Heart right ventricle (tissue), 16 donors: ENCODE data around the gene FADD. TPM values are rescaled to one million over a fixed set of nuclear protein-coding genes. Genes with fewer than 3 reads are reported as not detected.
"Not testable (repeated sequence)": the region's sequence is repeated elsewhere in the genome, so short reads cannot be mapped to it uniquely, and the experiment has no call there.

Source experiments
- ATAC-seq, 8 donors: fragments of 200-7000 bp; cut with Tn5 transposase; one replicate each; pipeline ENCODE4 v1.9.1; 2020; ENCODE audit warnings: mild to moderate bottlenecking in 8 of 8, moderate library complexity in 8 of 8, moderate number of reproducible peaks in 1 of 8
- DNase-seq, 2 donors: peaks; one replicate each; pipeline ENCODE4 v3.0.0-alpha.2; 2020
- H3K27ac ChIP-seq, 10 donors: fragments of 200-600 bp; sonication (generic) in 2 of 10; one replicate each; pipeline versions ENCODE4 v1.5.0 to v1.8.0; 2020 to 2022; ENCODE audit warnings: mild to moderate bottlenecking in 3 of 10
- H3K27me3 ChIP-seq, 7 donors: fragments of 200-600 bp; one replicate each; pipeline ENCODE4 v1.8.0; 2021 to 2022; ENCODE audit warnings: mild to moderate bottlenecking in 2 of 7
- H3K36me3 ChIP-seq, 9 donors: fragments of 200-600 bp; sonication (generic) in 1 of 9; one replicate each; pipeline versions ENCODE4 v1.5.0 to v1.8.0; 2020 to 2022; ENCODE audit warnings: mild to moderate bottlenecking in 2 of 9
- H3K4me1 ChIP-seq, 9 donors: fragments of 200-600 bp; sonication (generic) in 1 of 9; one replicate each; pipeline versions ENCODE4 v1.5.0 to v1.8.0; 2020 to 2022; ENCODE audit warnings: mild to moderate bottlenecking in 4 of 9
- H3K4me3 ChIP-seq, 10 donors: fragments of 200-600 bp; sonication (generic) in 2 of 10; one replicate each; pipeline versions ENCODE4 v1.5.0 to v1.8.0; 2020 to 2022; ENCODE audit warnings: mild to moderate bottlenecking in 7 of 10, moderate library complexity in 2 of 10
- H3K9me3 ChIP-seq, 11 donors: fragments of 200-600 bp in 10 of 11; sonication (generic) in 2 of 11; one replicate each; pipeline versions ENCODE4 v1.5.0 to v1.8.0; 2013 to 2022; ENCODE audit warnings: mild to moderate bottlenecking in 2 of 11, control low read depth in 1 of 11, moderate library complexity in 1 of 11
- WGBS, 2 donors: extraction: QIAGEN DNeasy Blood & Tissue Kit; methylation state at CpG; one replicate each; pipeline ENCODE4 v1.1.7; 2013; ENCODE audit warnings: inconsistent platforms in 1 of 2; 5-methylcytosine and 5-hydroxymethylcytosine counted together
- intact Hi-C, 10 donors: fragments of 100-400 bp; cut with DNase I; formaldehyde crosslinking; loops; one replicate each; pipeline versions ENCODE4 v1.11.1 to v1.14.2; 2022
- polyA plus RNA-seq, 2 donors: library from polyadenylated mRNA; stranded (reverse); fragments of 200-250 nt; gene quantifications; one replicate each; pipeline ENCODE4 v1.2.3, GENCODE V29; 2013
- total RNA-seq, 10 donors: library from RNA; stranded (reverse); fragmentation: NEBNext Ultra II Directional in 3 of 10; extraction: Animal tissue kit (Norgen Biotek cat#: 25700) in 3 of 10; gene quantifications; one replicate each; pipeline versions ENCODE4 v1.2.1 to v1.2.4, GENCODE V29; 2021 to 2023
- TF ChIP-seq, protein P1 (sequence below), 9 donors: fragments of 200-600 bp; sonication (generic) in 2 of 9; IDR thresholded peaks; one replicate each; pipeline versions ENCODE4 v1.5.0 to v1.8.0; 2021 to 2022; ENCODE audit warnings: antibody characterized with exemption in 9 of 9, mild to moderate bottlenecking in 5 of 9, moderate library complexity in 1 of 9
- donor health status: Arrhythmogenic right ventricular cardiomyopathy.
- donor health status: ischemic (EF 13 %, LVEDD 7.1; RV severe dilation, severe dysfunction).
- donor health status: healthy with polysubstance abuse.
- donor health status: DM: no; HTN: yes; CAD: no.
- donor health status: DM: no; HTN: no; CAD: no.
- donor health status: ischemic (EF 25% LVEDD 6.9; RV normal size, moderate dysfunction).
- donor health status: ischemic (EF 25% LVEDD 5.7; RV mildly dilated, moderate dysfunction).
- donor health status: healthy.
- donor health status: DM: yes; HTN: yes; CAD: no.
- donor health status: Ischemic cardiomyopathy.
- donor health status: ischemic (EF 35%, LVEDD 5.7; RV mildly dilated, moderate dysfunction).
- donor health status: nonischemic (EF 11% LVEDD 7.7; RV severe dilation, severe dysfunction).
- donor health status: DM: yes; HTN: yes; CAD: no.
- donor health status: PGD.
- donor health status: ischemic (EF 29% LVEDD 5.4; RV normal size, mild dysfunction).
- donor health status: nonischemic (EF 23%, LVEDD 6.1; RV moderate dilation, normal function).

FADD gene
- total and polyA plus RNA-seq, 12 donors, result 4.8 to 16.9 (median 9.0) TPM

GRCh38 chr11:70193411-70194292, 9.4 kb upstream of the FADD start:
- intact Hi-C loops, result loop anchor here in 3 of 10 donors (2.0 to 5.0 kb wide), 3 partner anchors 275 to 509 kb away; no protein-coding TSS in a partner anchor
- TF ChIP-seq, protein P1, sequence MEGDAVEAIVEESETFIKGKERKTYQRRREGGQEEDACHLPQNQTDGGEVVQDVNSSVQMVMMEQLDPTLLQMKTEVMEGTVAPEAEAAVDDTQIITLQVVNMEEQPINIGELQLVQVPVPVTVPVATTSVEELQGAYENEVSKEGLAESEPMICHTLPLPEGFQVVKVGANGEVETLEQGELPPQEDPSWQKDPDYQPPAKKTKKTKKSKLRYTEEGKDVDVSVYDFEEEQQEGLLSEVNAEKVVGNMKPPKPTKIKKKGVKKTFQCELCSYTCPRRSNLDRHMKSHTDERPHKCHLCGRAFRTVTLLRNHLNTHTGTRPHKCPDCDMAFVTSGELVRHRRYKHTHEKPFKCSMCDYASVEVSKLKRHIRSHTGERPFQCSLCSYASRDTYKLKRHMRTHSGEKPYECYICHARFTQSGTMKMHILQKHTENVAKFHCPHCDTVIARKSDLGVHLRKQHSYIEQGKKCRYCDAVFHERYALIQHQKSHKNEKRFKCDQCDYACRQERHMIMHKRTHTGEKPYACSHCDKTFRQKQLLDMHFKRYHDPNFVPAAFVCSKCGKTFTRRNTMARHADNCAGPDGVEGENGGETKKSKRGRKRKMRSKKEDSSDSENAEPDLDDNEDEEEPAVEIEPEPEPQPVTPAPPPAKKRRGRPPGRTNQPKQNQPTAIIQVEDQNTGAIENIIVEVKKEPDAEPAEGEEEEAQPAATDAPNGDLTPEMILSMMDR (IDR thresholded peaks at IDR 0.05), result no peak
- WGBS, 2 donors, result 86 to 91% methylated on average over 7 of the region's 7 CpGs
- peaks cover 0 to 10% (median 0%) of the 10 kb centered on the region in 9 donors for H3K4me1 ChIP-seq
- DNase-seq, result no peak
- peaks cover 0 to 5% (median 0%) of the 10 kb centered on the region in 7 donors for H3K27me3 ChIP-seq
- no peak for ATAC-seq
- no peaks in the 10 kb centered on the region for H3K9me3 ChIP-seq
- no peaks in the 10 kb centered on the region for H3K36me3 ChIP-seq
- no peak overlapping the region for H3K27ac ChIP-seq
- no peak overlapping the region for H3K4me3 ChIP-seq

GRCh38 chr11:70194792-70195791, 8.0 kb upstream of the FADD start:
- TF ChIP-seq, protein P1 (IDR thresholded peaks at IDR 0.05), result no peak
- Histone ChIP-seq H3K4me3 (no peak overlapping the region), H3K4me1 (peaks cover 0 to 10% (median 0%) of the 10 kb centered on the region in 9 donors), H3K36me3 (no peaks in the 10 kb centered on the region), H3K27me3 (peaks cover 0 to 5% (median 0%) of the 10 kb centered on the region in 7 donors), H3K27ac (no peak overlapping the region), H3K9me3 (no peaks in the 10 kb centered on the region)
- ATAC-seq, result no peak
- no peak for DNase-seq
- WGBS, 2 donors, result 75 to 80% methylated on average over 3 of the region's 3 CpGs
- intact Hi-C loops, result loop anchor here in 7 of 10 donors (1.0 to 5.0 kb wide), 6 partner anchors 276 to 510 kb away; partner anchors contain the start of gene FGF19 (in 1 of the 7)

DNA sequence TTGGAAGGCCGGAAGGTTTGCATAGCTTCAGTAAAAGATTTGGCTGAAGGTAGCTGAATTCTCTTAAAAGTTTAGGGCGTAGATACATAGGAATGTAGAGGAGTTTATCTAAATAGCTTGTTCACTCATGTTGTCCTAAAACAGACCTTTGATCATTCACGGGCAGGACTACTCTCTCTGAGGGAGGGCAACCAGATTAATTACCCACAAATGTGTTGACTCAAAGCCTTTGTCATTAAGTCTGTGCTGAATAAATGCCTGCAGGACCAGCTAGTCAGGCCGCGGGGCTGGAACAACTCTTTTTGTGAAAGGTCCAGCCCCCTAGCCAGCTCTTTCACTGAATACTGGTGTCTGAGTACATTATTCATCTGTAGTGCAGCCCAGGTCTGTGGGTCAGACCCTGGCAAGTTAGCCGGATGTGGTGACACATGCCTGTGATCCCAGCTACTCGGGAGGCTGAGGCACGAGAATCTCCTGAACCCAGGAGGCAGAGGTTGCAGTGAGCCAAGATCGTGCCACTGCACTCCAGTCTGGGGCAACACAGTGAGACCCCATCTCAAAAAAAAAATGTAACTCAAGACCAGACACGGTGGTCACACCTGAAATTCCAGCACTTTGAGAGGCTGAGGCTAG, 2.8 kb upstream of the FADD start:
- WGBS, 2 donors, result 61 to 81% methylated on average over 10 of the region's 10 CpGs
- no peak for DNase-seq

GRCh38 chr11:70201047-70201446, 2.0 kb upstream of the FADD start:
- intact Hi-C loops, result loop anchor here in 2 of 10 donors (5.0 kb wide), 1 partner anchor 71 kb away; the partner anchor contains the start of gene PPFIA1 (in 2 of the 2)

More for the DNA sequence above, 2.8 kb upstream of the FADD start:
- Histone ChIP-seq H3K36me3 (peaks cover 0 to 7% (median 0%) of the 10 kb centered on the region in 9 donors), H3K27ac (no peak overlapping the region), H3K4me1 (peaks cover 8 to 26% (median 17%) of the 10 kb centered on the region in 9 donors), H3K4me3 (no peak overlapping the region), H3K27me3 (no peaks in the 10 kb centered on the region), H3K9me3 (no peaks in the 10 kb centered on the region)
- intact Hi-C loops, result loop anchor here in 2 of 10 donors (5.0 kb wide), 1 partner anchor 72 kb away; the partner anchor contains the start of gene PPFIA1 (in 2 of the 2)
- ATAC-seq, result no peak
- TF ChIP-seq, protein P1 (IDR thresholded peaks at IDR 0.05), result no peak

More at GRCh38 chr11:70201047-70201446, 2.0 kb upstream of the FADD start:
- not testable (repeated sequence) for H3K27ac ChIP-seq, H3K4me3 ChIP-seq, ATAC-seq, H3K9me3 ChIP-seq, H3K27me3 ChIP-seq, DNase-seq
- 88 to 96% methylated on average over 3 of the region's 3 CpGs for WGBS, 2 donors
- Histone ChIP-seq H3K36me3 (peaks cover 0 to 14% (median under 1%) of the 10 kb centered on the region in 9 donors), H3K4me1 (peaks cover 8 to 28% (median 21%) of the 10 kb centered on the region in 9 donors)
